GM19372 (cell line): Measurements from ENCODE around the gene SH3BGRL2.

Experiments used
- ATAC-seq: cut with Tn5 transposase; IDR thresholded peaks from one replicate; pipeline ENCODE4 v1.9.1; 2021; ENCODE audit warnings: mild to moderate bottlenecking, low read depth, moderate library complexity; ENCODE audit not compliant: unreplicated experiment

The SH3BGRL2 gene

GRCh38 chr6:79630883-79631692, at the start of gene SH3BGRL2:
Gene SH3BGRL2 (plus strand): TSS chr6:79631329. CDS start chr6:79631462, 133 bp downstream.
- peak; percentile 76 for ATAC-seq

- ATAC-seq = no peak
These were observed 46.8 kb upstream of the SH3BGRL2 start for GRCh38 chr6:79584332-79584731.

GRCh38 chr6:79586548-79586947, 44.6 kb upstream of the SH3BGRL2 start:
- ATAC-seq = no peak

- no peak for ATAC-seq
These were observed 41.4 kb upstream of the SH3BGRL2 start for GRCh38 chr6:79589701-79590100.

- ATAC-seq = no peak
These were observed 34.0 kb upstream of the SH3BGRL2 start for GRCh38 chr6:79597155-79597554.

GRCh38 chr6:79598012-79598411, 33.1 kb upstream of the SH3BGRL2 start:
- no peak for ATAC-seq

- no peak for ATAC-seq
These were observed 31.3 kb upstream of the SH3BGRL2 start for GRCh38 chr6:79599725-79600259.

- no peak for ATAC-seq
These were observed 30.8 kb upstream of the SH3BGRL2 start for GRCh38 chr6:79600313-79600712.

GRCh38 chr6:79600812-79601609, 30.1 kb upstream of the SH3BGRL2 start:
- ATAC-seq = no peak

- ATAC-seq = no peak
These were observed 28.3 kb upstream of the SH3BGRL2 start for GRCh38 chr6:79602859-79603258.

- ATAC-seq = no peak
These were observed 26.5 kb upstream of the SH3BGRL2 start for GRCh38 chr6:79604583-79605037.

GRCh38 chr6:79605061-79605460, 26.1 kb upstream of the SH3BGRL2 start:
- no peak for ATAC-seq

- no peak for ATAC-seq
These were observed 25.0 kb upstream of the SH3BGRL2 start for GRCh38 chr6:79605968-79606764.

GRCh38 chr6:79607000-79607399, 24.1 kb upstream of the SH3BGRL2 start:
- no peak for ATAC-seq

- no peak for ATAC-seq
These were observed 22.6 kb upstream of the SH3BGRL2 start for GRCh38 chr6:79608334-79609224.

GRCh38 chr6:79609225-79609595, 21.9 kb upstream of the SH3BGRL2 start:
- ATAC-seq = no peak

GRCh38 chr6:79610306-79611009, 20.7 kb upstream of the SH3BGRL2 start:
- no peak for ATAC-seq

- ATAC-seq = no peak
These were observed 18.7 kb upstream of the SH3BGRL2 start for GRCh38 chr6:79612457-79612856.

GRCh38 chr6:79612918-79613317, 18.2 kb upstream of the SH3BGRL2 start:
- no peak for ATAC-seq
